Suppressor macrophage (primary cell): ENCODE results near the gene ZFAND2A.
"Not testable (repeated sequence)": the region's sequence is repeated elsewhere in the genome, so short reads cannot be mapped to it uniquely, and the experiment has no call there.

Experiments used
- DNase-seq, 4 experiments: peaks; one replicate each; pipeline ENCODE4 v3.0.0-alpha.2; 2020 to 2022

Gene ZFAND2A

DNA sequence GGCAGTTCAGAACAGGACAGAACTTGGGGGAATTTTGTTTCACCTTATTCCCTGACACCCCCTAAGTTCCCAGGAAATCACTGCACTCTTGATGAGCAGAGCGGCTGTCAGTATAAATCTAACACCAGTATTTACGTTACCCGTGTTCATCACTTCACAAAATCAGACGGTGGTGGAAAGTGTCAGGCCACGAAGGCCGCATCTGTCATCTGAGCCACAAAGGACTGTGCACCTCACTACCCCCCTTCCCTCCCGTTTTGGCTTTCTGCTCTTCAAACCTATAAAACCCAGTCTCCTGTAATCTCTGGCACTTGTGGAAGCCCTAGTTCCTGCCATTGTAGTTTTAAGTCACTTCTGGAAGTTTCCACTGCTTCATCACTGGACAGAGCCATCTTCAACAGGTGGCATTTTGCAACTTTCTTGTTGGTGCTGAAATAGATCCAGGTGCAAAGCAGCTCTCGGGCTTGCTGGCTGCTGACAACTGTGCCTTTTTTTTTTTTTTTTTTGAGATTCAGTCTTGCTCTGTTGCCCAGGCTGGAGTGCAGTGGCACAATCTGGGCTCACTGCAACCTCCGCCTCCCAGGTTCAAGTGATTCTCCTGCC is 9.5 kb downstream of the ZFAND2A start:
- DNase-seq, result no peak

DNA sequence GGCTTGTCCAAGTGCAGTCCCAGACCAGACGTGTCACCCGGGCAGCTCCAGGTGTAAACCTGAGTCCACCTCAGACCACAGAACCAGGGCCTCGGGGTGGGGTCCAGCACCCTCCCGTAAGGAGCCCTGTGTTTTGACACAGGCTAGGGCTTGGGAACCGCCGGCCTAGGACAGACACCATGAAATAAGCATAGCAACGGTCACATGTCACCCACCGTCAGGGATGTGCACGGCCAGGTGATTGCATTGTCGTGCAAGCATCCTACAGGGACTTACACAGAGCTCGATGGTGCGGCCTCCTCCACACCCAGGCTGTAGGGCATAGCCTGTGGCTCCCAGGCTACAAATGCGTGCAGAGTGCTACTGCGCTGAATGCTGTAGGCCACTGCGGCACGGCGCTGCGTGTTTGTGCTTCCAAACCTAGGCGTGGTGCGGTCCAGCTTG is 10.6 kb downstream of the ZFAND2A start:
- no peak for DNase-seq

DNA sequence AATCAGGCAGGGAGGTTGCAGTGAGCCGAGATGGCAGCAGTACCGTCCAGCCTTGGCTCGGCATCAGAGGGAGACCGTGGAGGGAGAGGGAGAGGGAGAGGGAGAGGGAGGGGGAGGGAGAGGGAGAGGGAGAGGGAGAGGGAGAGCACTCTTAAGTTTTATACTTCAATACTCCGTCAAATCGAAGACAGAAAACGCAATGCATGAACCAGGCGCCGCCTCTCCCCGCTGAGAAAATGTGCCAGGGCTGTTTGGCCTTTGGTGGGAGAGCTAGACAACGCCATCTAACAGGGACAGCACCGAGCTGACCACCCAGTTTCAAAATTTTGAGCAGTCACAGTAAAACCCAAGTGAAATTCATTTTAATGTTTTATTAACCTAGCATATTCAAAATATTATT is 12.1 kb downstream of the ZFAND2A start:
- DNase-seq, result not testable (repeated sequence)

DNA sequence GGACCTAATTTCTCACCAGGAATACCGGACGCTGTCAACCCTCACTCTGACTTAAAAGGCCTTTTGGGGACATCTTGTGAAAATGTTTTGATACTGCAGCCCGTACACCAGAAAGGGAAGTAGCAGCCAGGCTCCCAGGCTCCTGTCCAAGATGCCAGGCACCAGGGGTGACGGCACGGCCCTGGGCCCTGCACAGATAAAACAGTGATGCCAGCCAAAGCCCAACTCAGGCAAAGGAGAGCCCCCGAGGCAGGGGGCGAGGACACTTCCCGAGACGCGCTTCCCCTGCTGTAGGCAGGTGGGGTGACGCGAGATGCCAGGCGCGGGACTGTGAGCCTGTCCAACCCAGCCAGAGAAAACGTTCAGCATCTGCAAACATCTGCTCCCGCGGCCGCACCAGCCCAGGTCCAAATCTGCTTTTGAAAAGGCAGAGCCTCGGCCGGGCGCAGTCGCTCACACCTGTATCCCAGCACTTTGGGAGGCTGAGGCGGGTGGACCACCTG is 15.7 kb downstream of the ZFAND2A start:
- DNase-seq, result peak; percentile 70 to 82 (median 78)

DNA sequence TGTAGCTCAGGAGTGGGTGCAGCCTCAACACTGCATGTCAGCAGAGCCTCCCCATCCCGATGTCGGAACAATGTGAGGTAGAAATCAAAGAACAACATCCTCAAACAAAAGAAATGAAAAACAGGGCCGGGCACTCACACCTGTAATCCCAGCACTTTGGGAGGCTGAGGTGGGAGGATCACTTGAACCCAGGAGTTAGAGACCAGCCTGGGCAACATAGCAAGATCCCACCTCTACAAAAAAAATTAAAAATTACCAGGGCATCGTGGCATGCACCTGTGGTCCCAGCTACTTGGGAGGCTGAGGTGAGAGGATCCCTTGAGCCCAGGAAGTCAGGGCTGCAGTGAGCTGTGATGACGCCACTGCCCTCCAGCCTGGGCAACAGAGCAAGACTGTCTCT is 17.0 kb downstream of the ZFAND2A start:
- DNase-seq, result not testable (repeated sequence)

DNA sequence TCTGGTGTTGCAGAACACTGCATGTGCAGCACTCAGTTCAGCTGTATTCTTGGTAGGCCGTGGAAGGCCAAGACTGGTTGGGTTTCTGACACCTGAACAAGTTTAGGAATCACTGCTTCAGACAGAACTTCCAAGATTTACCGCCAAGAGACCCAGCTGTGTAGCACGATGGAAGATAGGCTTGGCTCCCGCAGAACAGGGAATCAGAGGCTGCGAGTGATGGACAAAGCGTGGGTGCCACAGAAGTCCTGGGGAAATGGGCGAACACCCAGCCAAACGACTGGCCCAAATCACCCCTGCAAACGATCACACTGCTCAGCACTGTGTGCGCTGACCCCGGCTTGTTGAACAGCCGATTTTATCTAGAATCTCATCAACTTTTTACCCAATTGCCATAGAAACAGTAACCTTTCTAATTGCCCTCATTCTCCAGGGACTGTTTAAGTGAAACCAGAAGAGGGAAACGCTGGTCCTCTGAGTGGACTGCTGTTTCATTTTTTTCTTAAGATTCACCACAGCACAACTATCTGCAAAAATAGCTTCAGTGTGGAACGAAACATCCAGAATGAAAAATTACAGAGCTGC is 17.9 kb downstream of the ZFAND2A start:
- DNase-seq, result no peak

DNA sequence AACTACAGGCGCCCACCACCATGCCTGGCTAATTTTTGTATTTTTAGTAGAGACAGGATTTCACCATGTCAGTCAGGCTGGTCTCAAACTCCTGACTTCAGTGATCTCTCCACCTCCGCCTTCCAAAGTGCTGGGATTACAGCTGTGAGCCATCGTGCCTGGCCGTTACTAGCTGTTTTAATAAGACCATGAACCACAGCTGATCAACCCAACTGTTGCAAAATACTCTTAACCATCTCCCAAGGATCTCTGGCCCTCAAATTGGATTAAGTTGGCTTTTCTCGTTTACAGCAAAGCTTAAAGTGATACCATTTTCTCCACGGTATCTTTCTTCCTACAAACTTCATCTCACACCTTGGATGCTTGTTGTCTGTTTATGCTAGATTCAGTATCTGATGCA is 18.3 kb downstream of the ZFAND2A start:
- no peak for DNase-seq

DNA sequence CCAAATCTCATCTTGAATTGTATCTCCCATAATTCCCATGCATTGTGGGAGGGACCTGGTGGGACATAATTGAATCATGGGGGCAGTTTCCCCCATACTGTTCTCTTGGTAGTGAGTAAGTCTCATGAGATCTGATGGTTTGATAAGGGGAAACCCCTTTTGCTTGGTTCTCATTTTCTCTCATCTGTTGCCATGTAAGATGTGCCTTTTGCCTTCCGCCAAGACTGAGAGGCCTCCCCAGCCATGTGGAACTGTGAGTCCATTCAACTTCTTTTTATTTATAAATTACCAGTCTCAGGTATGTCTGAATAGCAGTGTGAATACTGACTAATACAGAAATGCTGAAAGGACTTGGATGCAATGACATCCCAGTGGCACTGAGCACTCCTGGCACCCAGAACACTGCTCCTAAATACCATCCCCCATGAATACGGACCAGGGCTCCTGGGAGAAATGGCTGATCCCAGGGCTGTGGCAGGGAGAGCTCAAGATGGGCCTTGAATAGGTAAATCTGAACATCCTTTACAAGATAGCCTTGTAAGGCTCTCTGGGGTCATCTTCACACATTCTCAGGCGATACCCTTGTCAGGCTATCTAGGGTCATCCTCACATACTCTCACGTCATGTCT is 19.4 kb downstream of the ZFAND2A start:
- peak in 3 of 4 experiments; percentile 29 to 43 (median 41) for DNase-seq

DNA sequence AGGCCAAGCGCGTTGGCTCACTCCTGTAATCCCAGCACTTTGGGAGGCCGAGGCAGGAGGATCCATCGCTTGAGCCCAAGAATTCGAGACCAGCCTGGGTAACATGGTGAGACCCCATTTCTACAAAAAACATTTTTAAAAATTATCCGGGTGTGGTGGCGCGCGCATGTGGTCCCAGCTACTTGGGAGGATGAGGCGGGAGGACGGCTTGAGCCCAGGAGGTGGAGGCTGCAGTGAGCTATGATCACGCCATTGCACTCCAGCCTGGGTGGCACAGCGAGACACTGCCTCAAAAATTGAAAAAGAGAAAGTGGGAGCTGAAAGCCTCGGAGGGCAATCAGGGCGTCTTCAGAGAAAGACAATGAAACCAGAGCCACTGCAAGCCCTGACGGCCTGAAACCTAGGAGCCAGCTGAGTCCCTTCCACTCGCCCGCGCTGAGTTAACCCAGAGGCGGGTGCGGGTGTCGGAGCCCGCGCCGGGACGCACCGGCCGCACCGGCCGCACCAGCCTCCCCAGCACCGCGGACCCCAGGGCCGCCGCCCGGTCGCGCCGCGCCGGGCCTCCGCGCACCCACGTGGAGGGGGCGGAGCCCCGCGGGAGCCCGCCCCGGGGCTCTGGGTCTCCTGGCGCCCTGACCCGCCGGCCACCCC is 22.4 kb downstream of the ZFAND2A start:
- no peak for DNase-seq

DNA sequence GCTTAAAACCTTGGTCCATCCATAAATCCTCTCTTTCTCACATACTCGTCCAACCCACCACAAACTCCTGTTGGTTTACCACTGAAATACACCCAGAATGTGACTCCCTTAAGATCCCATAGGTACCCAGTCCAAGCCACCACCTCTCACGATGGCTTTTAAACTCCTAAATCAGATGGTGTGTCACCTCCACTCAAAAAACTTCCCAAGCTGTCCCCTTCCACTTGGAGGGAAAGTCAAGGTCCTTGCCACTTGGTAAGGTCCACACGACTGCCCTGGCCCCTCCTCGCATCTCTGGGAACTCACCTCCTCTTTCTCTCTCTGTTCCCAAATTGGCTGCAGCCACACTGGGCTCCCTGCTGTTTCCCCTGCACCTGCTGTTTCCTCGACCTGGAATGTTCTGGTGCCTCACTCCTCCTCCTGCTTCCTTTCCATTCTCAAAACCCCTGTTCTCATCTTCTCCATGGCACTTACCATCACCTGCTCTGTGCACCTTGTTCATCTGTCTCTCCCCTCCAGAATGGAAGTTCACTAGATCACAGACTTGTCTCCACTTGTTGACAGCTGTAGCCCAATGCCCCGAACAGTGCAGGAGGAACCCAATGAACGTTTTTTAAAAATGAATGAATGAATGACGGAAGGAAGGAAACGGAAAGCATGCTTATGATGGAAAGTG is 23.0 kb downstream of the ZFAND2A start:
- DNase-seq, result no peak

DNA sequence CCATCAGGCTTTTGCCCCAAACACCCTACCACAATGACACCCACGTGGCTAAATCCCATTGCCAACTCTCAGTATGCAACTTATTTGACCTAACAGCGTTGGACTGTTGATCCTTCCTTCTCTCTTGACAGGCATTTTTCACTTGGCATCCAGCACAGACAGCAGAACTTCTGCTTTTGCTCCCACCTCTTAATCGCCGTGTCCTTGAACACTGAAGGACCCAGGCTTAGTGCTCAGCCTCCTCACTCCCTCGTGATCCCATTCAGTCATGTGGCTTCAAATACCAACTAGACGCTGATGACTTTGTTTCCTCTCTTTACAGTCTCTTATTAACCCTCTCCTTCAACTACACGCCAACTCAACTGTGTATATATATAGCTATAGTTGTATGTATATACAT is 25.0 kb downstream of the ZFAND2A start:
- DNase-seq, result peak; percentile 52 to 71 (median 62)

DNA sequence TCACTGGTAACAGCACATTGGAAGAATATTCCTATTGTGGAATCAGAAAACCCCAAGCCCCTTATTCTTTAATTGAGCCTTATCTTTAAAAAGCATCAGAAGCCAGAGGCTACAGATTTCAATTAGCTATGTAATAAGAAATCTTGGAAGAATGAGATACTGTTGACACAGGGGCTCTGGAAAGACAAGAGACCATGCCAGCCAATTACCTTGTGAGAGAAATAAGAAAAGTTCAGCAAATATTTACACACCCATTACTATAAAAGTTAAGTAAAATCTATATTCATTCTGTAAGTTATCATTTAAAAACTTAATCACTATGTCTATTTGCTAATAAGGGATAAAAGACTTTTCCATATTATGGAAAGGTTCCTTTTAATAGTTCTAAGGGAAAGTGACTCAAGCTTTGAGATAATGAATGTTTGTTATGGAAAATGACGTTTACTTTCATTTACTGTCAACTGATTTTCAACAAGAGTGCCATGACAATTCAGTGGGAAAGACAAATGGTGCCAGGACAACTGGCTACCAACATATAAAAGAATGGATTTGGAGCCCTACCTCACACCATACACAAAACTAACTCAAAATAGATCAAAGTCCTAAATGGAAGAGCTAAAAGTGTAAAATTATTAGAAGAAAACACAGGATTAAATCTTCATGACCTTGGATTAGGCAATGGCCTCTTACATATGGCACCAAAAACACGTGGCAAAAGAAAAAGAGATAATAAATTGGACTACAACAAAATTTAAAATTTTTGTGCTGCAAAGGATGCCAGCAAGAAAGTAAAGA is 28.3 kb downstream of the ZFAND2A start:
- DNase-seq, result no peak

DNA sequence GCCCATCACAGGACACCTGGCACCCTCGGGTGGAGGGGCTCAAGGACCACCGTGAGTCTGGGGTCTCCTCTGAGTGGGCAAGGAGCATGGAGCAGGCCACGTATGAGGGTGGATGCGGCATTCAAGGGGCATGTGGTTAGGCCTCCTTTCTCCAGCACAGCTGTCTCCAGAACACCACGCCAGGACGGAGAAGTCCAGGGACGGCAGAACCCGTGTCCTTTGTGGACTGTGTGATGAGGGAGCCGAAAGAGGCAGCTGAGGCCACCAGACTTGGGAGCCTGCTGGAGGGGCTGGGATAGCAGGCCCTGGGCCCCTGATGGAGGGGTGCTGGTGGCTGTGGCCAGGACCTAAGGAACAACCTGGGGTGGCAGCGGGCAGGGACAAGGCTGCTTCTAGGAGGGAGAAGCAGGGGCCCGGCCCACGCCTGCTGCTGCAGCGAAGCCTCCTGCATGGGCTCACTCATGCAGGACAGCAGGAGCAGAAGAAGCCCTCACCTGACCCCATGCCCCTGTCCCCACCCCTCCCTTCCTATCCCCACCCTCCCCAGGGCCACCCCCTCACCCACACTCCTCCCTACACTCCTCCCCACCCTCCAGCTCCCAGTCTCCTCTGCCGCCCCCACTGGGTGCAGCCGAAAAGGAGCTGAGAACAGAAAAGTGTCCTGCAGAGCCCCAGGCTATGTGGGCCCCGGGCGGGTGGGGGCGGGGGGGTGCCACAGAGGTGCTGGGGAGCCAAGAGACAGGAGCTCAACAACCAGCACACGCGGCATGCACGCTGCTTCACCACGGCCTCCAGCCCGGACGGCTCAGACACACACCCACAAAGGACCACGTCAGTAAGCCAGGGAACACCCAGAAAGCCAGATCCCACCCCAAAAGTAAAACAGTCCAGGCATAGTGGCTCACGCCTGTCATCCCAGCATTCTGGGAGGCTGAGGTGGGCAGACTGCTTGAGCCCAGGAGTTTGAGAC is 29.7 kb downstream of the ZFAND2A start:
- no peak for DNase-seq

DNA sequence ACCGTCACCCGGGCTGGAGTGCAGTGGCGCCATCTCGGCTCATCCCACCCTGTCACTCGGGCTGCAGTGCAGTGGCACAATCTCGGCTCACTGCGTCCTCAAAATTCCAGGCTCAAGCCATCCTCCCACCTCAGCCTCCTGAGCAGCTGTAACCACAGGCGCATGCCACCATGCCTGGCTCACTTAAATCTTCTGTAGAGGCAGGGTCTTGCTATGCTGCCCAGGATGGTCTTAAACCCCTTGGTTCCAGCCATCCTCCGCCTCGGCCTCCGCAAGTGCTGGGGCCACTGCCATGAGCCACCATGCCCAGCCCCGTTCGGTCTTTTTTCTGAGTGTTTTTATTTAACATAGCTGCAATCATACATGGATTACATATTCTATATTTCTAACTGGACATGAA is 30.6 kb downstream of the ZFAND2A start:
- DNase-seq, result no peak

DNA sequence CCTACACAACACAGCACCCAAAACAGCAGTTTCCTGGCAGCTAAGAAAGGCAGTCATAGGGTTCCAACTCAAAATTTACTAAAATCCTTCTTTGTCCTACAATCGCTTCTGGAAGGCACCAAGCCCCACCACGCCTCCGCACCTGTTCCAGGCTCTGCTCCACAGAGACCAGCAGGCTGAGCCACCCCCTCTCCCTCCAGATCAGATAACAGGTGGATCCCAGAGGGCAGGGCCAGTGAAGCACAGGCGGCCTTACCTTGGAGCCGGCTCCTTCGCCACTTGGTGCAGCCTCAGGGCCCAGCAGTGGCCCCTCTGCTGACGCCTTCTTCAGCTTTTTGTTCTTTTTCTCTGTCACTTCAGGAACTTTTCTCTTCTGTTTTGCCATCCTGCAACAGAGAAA is 33.0 kb downstream of the ZFAND2A start:
- no peak for DNase-seq

DNA sequence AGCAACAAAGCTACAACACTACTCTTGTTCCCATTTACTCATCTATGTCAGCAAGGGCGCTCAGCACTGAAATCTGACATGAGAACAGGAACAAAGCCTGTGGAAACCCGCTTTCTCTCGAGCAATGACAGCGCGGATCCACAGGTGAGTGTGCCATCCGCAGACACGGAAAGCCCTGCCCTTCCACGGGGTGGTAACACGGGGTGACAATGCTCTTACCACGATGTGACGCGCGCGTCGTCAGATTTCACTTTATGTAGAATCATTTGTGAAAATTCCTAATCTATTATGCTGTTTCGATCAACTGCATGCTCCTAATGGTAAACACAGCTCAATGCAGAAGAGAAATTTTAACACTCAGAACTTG is 34.4 kb downstream of the ZFAND2A start:
- DNase-seq, result no peak

DNA sequence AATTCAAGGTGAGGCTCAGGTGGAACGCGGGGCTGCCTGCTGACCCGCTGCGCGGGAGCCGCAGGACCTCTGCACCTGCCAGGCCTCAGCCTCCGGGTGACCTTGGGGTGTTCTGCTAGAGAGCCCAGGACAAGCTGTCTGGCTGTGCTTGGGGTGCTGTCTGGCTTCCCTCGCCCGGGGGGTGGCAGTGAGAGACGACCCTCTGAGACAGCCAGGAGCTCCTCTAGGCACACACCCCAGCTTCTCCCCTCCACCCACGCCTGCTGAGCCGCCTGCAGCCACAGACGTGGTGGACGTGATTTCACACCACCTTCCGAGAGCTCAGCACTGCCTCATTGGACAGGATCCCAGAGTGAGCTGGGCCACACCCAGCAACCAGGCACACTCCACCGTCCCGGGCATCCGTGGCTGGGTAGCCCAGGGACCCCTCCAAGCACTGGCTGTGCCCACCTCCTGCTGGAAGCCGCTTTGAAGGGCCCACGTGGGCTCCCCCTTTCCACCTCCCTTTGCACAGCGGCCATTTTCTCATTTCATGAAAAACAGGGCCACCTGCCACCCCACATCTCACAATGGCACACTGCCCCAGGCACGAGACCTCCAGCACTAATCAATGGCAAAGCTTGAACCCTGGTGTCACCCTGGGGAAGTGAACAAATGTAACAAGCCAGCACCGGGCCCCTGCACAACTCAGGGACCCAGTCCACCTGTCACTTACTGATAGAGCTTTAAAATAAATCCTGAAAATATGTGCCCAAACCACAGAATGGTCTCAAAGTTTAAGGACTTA is 35.0 kb downstream of the ZFAND2A start:
- DNase-seq, result no peak

DNA sequence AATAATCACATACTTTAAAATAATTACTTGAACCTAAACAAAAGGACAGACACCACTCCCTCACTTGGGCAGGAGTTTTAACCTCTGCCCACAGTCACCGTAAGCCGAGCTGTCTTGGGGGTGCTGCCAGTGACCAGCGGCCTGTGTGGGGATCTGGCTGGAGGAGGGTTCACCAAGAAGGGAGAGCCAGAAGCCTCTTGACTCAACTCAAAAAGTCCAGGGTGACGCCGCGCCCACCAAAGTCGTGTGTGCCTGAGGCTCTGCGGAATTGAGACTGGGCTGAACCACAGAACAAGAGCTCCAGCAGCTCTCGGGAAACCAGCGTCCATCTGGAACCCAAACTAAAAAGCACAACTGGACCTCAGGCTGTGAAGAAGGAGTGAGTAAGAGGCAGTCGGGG is 35.8 kb downstream of the ZFAND2A start:
- DNase-seq, result no peak

DNA sequence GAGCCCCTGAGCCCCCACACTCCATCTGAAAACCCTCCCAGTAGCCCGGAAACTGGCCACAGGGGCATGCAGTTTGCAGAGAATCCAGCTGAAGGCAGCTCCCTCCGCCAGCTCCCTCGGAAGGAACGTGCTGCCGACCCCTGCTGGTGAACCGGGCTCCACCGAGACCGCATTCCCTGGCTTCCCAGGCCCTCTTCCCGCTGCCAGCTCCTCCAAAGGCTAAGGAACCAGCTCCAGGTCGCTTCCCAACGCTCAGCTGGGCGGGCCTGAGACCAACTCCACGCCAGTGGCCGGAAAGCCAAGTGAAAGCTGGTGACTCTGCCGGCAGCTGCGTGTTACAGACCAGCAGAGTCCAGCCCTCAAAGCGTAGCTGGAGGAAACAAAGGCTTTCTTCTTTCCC is 36.3 kb downstream of the ZFAND2A start:
- no peak for DNase-seq

DNA sequence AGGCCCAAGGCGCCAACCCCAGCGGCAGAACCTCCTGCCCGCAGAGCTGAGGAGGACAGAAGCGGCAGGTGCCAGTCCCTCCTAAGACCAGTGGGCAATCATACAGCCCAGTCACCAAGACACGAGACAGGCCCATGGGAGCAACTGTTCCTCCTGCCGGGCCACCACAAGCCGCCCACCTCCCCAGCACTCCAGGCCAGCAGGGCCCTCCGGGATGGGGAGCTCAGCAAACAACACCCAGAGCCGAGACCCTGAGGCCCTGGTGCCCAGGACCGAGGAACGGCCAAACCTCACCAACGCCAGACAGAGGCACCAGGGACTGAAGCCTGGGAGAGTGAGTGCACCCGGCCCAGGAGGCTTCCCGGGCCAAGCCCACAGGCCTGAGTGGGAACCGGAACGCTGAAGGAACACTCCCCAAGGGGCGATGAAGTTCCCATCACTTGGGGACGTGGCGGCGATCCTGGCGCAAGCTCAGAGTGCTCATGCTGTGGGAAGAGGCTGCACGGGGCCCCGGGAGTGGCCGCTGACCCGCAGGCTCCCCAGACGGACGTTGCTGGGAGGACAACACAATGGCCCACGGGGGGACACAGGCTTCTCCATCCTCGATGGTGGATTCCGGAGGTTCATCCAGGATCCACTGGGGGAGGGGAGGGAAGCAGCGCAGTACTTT is 37.0 kb downstream of the ZFAND2A start:
- no peak for DNase-seq
